SK-N-SH (cell line): Measurements from ENCODE around the gene SCYGR3.

Experiments used
- CTCF ChIP-seq: fragments of 200-600 bp; sonication (generic); IDR thresholded peaks from 2 replicates; pipeline ENCODE4 v1.6.1; 2017; ENCODE audit warnings: antibody characterized with exemption, mild to moderate bottlenecking, moderate library complexity
- FOXM1 ChIP-seq: IDR thresholded peaks from 2 replicates; pipeline ENCODE4 v1.4.0; 2012; ENCODE audit warnings: low read depth, mild to moderate bottlenecking
- GABPA ChIP-seq: IDR thresholded peaks from 2 replicates; pipeline ENCODE4 v1.4.0; 2012; ENCODE audit warnings: low read depth, mild to moderate bottlenecking
- NFIC ChIP-seq: IDR thresholded peaks from 2 replicates; pipeline ENCODE4 v1.4.0; 2012; ENCODE audit warnings: borderline replicate concordance
- POLR2AphosphoS5 ChIP-seq: IDR thresholded peaks from 2 replicates; pipeline ENCODE4 v1.6.1; 2012; ENCODE audit warnings: low read depth, low read length
- RAD21 ChIP-seq: IDR thresholded peaks from 2 replicates; pipeline ENCODE4 v1.6.1; 2012; ENCODE audit warnings: mild to moderate bottlenecking, low read length
- TAF1 ChIP-seq: IDR thresholded peaks from 2 replicates; pipeline ENCODE4 v1.6.1; 2012; ENCODE audit warnings: low read depth, mild to moderate bottlenecking, low read length, moderate library complexity, borderline replicate concordance
- TCF12 ChIP-seq: IDR thresholded peaks from 2 replicates; pipeline ENCODE4 v1.4.0; 2012

GRCh38 chr2:227643990-227644551 is 29.4 kb upstream of the SCYGR3 start:
- TF ChIP-seq FOXM1 (no peak), TAF1 (no peak), TCF12 (no peak), GABPA (no peak), POLR2AphosphoS5 (no peak), CTCF (no peak), RAD21 (no peak), NFIC (no peak)
